ENCODE data around the gene NPHS1. TPM values are rescaled to one million over a fixed set of nuclear protein-coding genes. Genes with fewer than 3 reads are reported as not detected.

NPHS1 gene
- total and polyA plus RNA-seq, 7 donors = under 0.01 to 0.35 TPM; not detected in 5

DNA sequence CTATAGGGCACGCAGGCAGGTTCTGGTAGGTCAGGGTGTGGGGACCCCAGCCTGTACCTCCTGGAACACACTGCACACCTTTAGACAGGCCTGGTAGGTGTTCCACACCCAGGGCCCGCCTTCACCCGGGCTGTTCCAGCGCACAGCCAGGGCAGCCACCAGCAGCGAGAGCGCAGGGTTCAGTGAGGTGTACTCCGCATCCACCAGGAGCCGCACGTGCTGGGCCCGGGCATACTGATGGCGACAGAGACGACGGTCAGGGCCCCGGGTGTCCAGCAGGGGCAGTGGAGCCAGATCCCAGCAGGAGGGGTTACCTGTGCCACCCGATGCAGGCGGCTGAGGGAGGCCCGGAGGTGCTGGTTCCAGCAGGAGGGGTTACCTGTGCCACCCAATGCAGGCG, 45.7 kb downstream of the NPHS1 start:
- peaks cover 0 to 10% (median 0%) of the 10 kb centered on the region in 3 donors for H3K27me3 ChIP-seq
- DNase-seq = no peak
- TF ChIP-seq POLR2A (IDR thresholded peaks at IDR 0.05) (no peak), EP300 (IDR thresholded peaks at IDR 0.05) (no peak), POLR2AphosphoS5 (IDR thresholded peaks at IDR 0.05) (no peak)
- TF ChIP-seq, protein P1, sequence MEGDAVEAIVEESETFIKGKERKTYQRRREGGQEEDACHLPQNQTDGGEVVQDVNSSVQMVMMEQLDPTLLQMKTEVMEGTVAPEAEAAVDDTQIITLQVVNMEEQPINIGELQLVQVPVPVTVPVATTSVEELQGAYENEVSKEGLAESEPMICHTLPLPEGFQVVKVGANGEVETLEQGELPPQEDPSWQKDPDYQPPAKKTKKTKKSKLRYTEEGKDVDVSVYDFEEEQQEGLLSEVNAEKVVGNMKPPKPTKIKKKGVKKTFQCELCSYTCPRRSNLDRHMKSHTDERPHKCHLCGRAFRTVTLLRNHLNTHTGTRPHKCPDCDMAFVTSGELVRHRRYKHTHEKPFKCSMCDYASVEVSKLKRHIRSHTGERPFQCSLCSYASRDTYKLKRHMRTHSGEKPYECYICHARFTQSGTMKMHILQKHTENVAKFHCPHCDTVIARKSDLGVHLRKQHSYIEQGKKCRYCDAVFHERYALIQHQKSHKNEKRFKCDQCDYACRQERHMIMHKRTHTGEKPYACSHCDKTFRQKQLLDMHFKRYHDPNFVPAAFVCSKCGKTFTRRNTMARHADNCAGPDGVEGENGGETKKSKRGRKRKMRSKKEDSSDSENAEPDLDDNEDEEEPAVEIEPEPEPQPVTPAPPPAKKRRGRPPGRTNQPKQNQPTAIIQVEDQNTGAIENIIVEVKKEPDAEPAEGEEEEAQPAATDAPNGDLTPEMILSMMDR (IDR thresholded peaks at IDR 0.05) = no peak
- intact Hi-C loops (cut with DNase I) = no loop called here
- no peaks in the 10 kb centered on the region for H3K9me3 ChIP-seq
- H3K4me1 ChIP-seq = no peaks in the 10 kb centered on the region
- H3K4me3 ChIP-seq = no peak overlapping the region
- no peak overlapping the region for H3K27ac ChIP-seq
- H3K36me3 ChIP-seq = no peaks in the 10 kb centered on the region
- 89 to 90% methylated on average over 18 of the region's 18 CpGs for WGBS, 2 donors

DNA sequence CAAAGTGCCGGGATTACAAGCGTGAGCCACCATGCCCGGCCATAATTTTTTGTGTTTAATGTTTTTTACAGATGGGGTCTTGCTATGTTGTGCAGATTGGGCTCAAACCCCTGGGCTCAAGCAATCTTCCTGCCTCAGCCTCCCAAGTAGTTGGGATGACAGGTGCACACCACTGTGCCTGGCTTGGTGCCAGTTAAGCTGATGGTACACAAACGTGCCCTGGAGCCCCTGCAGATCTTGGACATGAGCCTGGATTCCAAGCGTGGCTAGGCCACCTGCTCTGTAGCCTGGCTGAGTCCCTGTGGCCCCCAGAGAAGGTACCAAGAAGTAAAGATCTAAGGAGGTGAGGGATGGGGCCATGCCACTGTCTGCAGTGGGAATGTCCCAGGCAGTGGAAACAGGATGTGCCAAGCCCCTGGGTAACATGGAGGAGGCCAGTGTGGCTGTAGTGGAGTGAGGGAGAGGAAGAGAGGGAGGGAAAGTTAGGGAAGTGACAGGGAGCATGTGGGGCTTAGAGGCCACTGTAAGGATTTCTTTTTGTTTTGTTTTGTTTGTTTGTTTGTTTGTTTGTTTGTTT, 46.7 kb downstream of the NPHS1 start:
- Histone ChIP-seq H3K9me3 (no peaks in the 10 kb centered on the region), H3K4me3 (no peak overlapping the region), H3K36me3 (no peaks in the 10 kb centered on the region), H3K4me1 (no peaks in the 10 kb centered on the region), H3K27me3 (peaks cover 0 to 6% (median 0%) of the 10 kb centered on the region in 3 donors), H3K27ac (no peak overlapping the region)
- peak; percentile 52 for DNase-seq
- intact Hi-C loops (cut with DNase I) = no loop called here
- TF ChIP-seq EP300 (IDR thresholded peaks at IDR 0.05) (no peak), POLR2AphosphoS5 (IDR thresholded peaks at IDR 0.05) (no peak)
- TF ChIP-seq, protein P1 (IDR thresholded peaks at IDR 0.05) = no peak
- WGBS, 2 donors = 48 to 69% methylated on average over 5 of the region's 5 CpGs

DNA sequence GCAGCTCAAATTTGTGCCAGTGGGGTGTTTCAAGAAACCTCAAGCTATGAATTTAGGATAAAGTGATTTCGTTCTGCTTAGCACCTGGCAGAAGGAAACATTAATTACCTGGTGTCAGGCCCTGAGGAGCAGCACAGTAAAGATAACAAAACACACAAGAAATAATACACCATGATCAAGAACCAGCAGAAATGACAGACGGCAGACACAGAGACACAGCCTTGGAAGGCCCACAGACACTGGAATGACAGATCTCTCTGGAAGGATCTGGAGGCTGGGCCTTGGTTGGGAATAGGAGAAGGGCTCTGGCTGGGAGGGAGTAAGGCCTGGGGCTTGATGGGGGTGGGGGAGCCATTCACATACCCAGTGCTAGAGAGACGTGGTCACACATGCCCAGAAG, 50.5 kb downstream of the NPHS1 start:
- intact Hi-C loops (cut with DNase I) = no loop called here
- Histone ChIP-seq H3K27me3 (peaks cover 0 to 31% (median 17%) of the 10 kb centered on the region in 3 donors), H3K27ac (no peak overlapping the region), H3K4me1 (peaks cover 0 to 8% (median 0%) of the 10 kb centered on the region in 4 donors), H3K36me3 (no peaks in the 10 kb centered on the region), H3K4me3 (no peak overlapping the region), H3K9me3 (no peaks in the 10 kb centered on the region)
- TF ChIP-seq, protein P1 (IDR thresholded peaks at IDR 0.05) = no peak
- TF ChIP-seq POLR2A (IDR thresholded peaks at IDR 0.05) (no peak), EP300 (IDR thresholded peaks at IDR 0.05) (no peak), POLR2AphosphoS5 (IDR thresholded peaks at IDR 0.05) (no peak)
- DNase-seq = no peak
- 63 to 69% methylated on average over 3 of the region's 3 CpGs for WGBS, 2 donors

DNA sequence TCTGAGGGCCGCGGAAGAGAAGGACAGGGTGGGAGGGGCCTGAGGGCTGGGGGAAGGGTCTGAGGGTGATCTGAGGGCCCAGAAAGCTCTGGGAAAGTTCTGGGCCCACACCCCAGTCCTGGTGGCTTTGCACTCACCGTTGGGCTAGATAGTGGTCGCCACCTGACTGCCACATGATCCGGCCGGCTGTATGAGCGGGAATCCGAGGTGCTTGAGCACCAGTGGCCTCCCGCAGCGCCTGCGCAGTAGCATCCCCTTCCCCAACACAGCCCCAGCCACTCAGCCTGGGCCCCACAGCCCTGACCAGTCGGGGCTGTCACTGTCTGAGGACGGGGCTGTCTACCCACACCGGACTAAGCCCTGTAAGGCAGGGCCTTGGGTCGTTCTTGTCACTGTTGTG, 54.6 kb downstream of the NPHS1 start:
- intact Hi-C loops (cut with DNase I) = no loop called here
- Histone ChIP-seq H3K4me1 (peaks cover 0 to 8% (median 0%) of the 10 kb centered on the region in 4 donors), H3K27ac (no peak overlapping the region), H3K27me3 (peaks cover 0 to 48% (median 29%) of the 10 kb centered on the region in 3 donors), H3K36me3 (no peaks in the 10 kb centered on the region), H3K4me3 (no peak overlapping the region), H3K9me3 (no peaks in the 10 kb centered on the region)
- 14 to 19% methylated on average over 15 of the region's 15 CpGs for WGBS, 2 donors
- TF ChIP-seq EP300 (IDR thresholded peaks at IDR 0.05) = no peak
- no peak for TF ChIP-seq POLR2AphosphoS5 (IDR thresholded peaks at IDR 0.05)
- no peak for TF ChIP-seq POLR2A (IDR thresholded peaks at IDR 0.05)
- TF ChIP-seq, protein P1 (IDR thresholded peaks at IDR 0.05) = no peak
- no peak for DNase-seq

Measured in sigmoid colon (tissue), 7 donors.